Measurements from ENCODE around the gene SZT2. TPM values are rescaled to one million over a fixed set of nuclear protein-coding genes. Genes with fewer than 3 reads are reported as not detected.

SZT2 gene
- total RNA-seq, 1 experiment from 2014 or later: 27.9 TPM

DNA sequence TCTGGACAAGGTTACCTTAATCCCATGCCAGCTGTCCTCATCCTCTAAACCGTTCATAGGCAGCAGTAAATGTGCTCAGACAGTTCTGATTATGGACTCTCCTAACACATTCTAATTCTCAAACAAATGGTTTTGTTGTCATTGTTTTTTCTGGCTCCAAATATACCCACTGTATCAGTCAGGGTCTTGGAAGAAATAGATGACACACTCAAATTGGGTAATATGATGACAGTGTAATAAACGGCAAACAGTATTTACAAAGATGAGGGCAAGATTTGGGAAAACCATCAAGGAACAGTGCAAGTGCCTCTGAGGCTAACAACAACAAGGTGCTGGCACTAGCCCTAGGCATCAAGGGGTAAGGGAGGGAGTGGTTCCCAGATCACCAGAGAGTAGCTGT is 35.2 kb upstream of the SZT2 start:
- Histone ChIP-seq H3K4me3 (ENCODE audit: low read depth, low read length, poor library complexity, severe bottlenecking) (no peak overlapping the region), H3K9me3 (ENCODE audit: low read depth, low read length, poor library complexity, severe bottlenecking) (no peaks in the 10 kb centered on the region), H3K36me3 (ENCODE audit: insufficient read depth, low read length, poor library complexity, severe bottlenecking) (peaks cover 1% of the 10 kb centered on the region), H3K4me1 (ENCODE audit: insufficient read depth, low read length, poor library complexity, severe bottlenecking) (peaks cover 7% of the 10 kb centered on the region), H3K27ac (ENCODE audit: low read depth, low read length, poor library complexity, severe bottlenecking) (no peak overlapping the region), H3K27me3 (replicated peaks; ENCODE audit: insufficient read depth, low read depth, low read length, poor library complexity) (no peaks in the 10 kb centered on the region)
- POLR2A ChIA-PET (ENCODE audit: low non-redundant PET): no interaction called here
- CTCF ChIA-PET: no interaction called here
- intact Hi-C loops (cut with micrococcal nuclease; ENCODE audit: unreplicated experiment): loop anchor here (10.0 kb wide), 1 partner anchor 110 kb away; no protein-coding TSS in a partner anchor
- TF ChIP-seq, protein P1, sequence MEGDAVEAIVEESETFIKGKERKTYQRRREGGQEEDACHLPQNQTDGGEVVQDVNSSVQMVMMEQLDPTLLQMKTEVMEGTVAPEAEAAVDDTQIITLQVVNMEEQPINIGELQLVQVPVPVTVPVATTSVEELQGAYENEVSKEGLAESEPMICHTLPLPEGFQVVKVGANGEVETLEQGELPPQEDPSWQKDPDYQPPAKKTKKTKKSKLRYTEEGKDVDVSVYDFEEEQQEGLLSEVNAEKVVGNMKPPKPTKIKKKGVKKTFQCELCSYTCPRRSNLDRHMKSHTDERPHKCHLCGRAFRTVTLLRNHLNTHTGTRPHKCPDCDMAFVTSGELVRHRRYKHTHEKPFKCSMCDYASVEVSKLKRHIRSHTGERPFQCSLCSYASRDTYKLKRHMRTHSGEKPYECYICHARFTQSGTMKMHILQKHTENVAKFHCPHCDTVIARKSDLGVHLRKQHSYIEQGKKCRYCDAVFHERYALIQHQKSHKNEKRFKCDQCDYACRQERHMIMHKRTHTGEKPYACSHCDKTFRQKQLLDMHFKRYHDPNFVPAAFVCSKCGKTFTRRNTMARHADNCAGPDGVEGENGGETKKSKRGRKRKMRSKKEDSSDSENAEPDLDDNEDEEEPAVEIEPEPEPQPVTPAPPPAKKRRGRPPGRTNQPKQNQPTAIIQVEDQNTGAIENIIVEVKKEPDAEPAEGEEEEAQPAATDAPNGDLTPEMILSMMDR (conservative IDR thresholded peaks at IDR 0.05; ENCODE audit: low read depth, low read length): no peak
- no peak for TF ChIP-seq EZH2 (IDR thresholded peaks at IDR 0.05; ENCODE audit: borderline replicate concordance, low read depth, low read length, poor library complexity, severe bottlenecking)
- no peak for DNase-seq (ENCODE audit: low spot score)
- BruUV-seq (replicated peaks): no TSS peak

DNA sequence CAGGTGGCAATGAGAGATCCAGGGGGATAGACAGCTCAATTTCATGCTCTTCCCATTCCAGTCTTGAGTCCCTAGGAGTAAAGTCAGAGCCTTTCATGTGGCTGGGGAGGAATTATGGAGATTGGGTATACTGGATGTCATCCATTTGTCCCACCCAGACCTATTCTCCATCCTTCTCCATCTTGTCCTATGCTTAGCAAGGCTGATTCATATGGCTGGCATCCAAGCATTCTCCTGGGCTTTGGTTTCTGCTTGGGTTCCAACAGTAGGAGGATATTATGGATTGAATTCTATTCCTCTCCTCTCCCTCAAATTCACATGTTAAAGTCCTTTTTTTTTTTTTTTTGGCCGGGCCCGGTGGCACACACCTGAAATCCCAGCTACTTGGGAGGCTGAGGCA is 34.8 kb upstream of the SZT2 start:
- TF ChIP-seq EZH2 (IDR thresholded peaks at IDR 0.05; ENCODE audit: borderline replicate concordance, low read depth, low read length, poor library complexity, severe bottlenecking): no peak
- TF ChIP-seq, protein P1 (conservative IDR thresholded peaks at IDR 0.05; ENCODE audit: low read depth, low read length): no peak
- no peak overlapping the region for H3K4me3 ChIP-seq (ENCODE audit: low read depth, low read length, poor library complexity, severe bottlenecking)
- intact Hi-C loops (cut with micrococcal nuclease; ENCODE audit: unreplicated experiment): loop anchor here (10.0 kb wide), 1 partner anchor 110 kb away; no protein-coding TSS in a partner anchor
- CTCF ChIA-PET: no interaction called here
- H3K27me3 ChIP-seq (replicated peaks; ENCODE audit: insufficient read depth, low read depth, low read length, poor library complexity): no peaks in the 10 kb centered on the region
- no peaks in the 10 kb centered on the region for H3K9me3 ChIP-seq (ENCODE audit: low read depth, low read length, poor library complexity, severe bottlenecking)
- POLR2A ChIA-PET (ENCODE audit: low non-redundant PET): interaction anchor here (0.6 to 0.7 kb wide), 2 partner anchors 149 to 458 kb away, joined by 3 to 15 read pairs; no protein-coding TSS in a partner anchor
- H3K4me1 ChIP-seq (ENCODE audit: insufficient read depth, low read length, poor library complexity, severe bottlenecking): peaks cover 4% of the 10 kb centered on the region
- H3K36me3 ChIP-seq (ENCODE audit: insufficient read depth, low read length, poor library complexity, severe bottlenecking): peaks cover 6% of the 10 kb centered on the region
- DNase-seq (ENCODE audit: low spot score): no peak
- BruUV-seq (replicated peaks): no TSS peak
- H3K27ac ChIP-seq (ENCODE audit: low read depth, low read length, poor library complexity, severe bottlenecking): no peak overlapping the region

DNA sequence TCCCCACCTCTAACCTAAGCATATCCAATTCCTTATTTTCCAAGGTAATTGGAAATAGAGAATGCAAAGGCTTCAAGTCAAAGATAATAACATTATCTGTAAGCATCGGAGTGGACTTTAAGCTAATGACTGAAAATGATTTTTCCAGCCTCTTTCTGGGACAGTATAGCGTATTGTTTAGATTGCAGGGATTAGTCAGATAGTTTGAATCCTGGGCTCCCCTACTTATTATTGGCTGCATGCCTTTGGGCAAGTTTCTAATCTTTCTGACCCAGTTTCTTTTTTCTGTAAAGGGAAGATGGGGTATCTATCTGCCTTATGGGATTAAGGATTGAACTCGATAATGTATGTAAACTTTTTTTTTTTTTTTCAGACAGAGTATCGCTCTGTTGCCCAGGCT is 32.4 kb upstream of the SZT2 start:
- POLR2A ChIA-PET (ENCODE audit: low non-redundant PET): interaction anchor here (0.7 kb wide), 1 partner anchor 138 kb away, joined by 5 read pairs; no protein-coding TSS in a partner anchor
- Histone ChIP-seq H3K36me3 (ENCODE audit: insufficient read depth, low read length, poor library complexity, severe bottlenecking) (peaks cover 29% of the 10 kb centered on the region), H3K9me3 (ENCODE audit: low read depth, low read length, poor library complexity, severe bottlenecking) (no peaks in the 10 kb centered on the region), H3K4me3 (ENCODE audit: low read depth, low read length, poor library complexity, severe bottlenecking) (no peak overlapping the region), H3K27me3 (replicated peaks; ENCODE audit: insufficient read depth, low read depth, low read length, poor library complexity) (no peaks in the 10 kb centered on the region), H3K4me1 (ENCODE audit: insufficient read depth, low read length, poor library complexity, severe bottlenecking) (peaks cover 20% of the 10 kb centered on the region), H3K27ac (ENCODE audit: low read depth, low read length, poor library complexity, severe bottlenecking) (no peak overlapping the region)
- CTCF ChIA-PET: no interaction called here
- intact Hi-C loops (cut with micrococcal nuclease; ENCODE audit: unreplicated experiment): loop anchor here (10.0 kb wide), 1 partner anchor 112 kb away; no protein-coding TSS in a partner anchor
- BruUV-seq (replicated peaks): no TSS peak
- TF ChIP-seq, protein P1 (conservative IDR thresholded peaks at IDR 0.05; ENCODE audit: low read depth, low read length): no peak
- TF ChIP-seq EZH2 (IDR thresholded peaks at IDR 0.05; ENCODE audit: borderline replicate concordance, low read depth, low read length, poor library complexity, severe bottlenecking): no peak
- no peak for DNase-seq (ENCODE audit: low spot score)
